Endometrial microvascular endothelial cells (primary cell): ENCODE data around the gene RET. TPM values are rescaled to one million over a fixed set of nuclear protein-coding genes. Genes with fewer than 3 reads are reported as not detected.

Source experiments
- in situ Hi-C: cut with HindIII; loops from 2 replicates; pipeline ENCODE4 v1.10.0; 2017; ENCODE audit warnings: low sequenced_read_pairs, low pct_unique_long_range_greater_than_20kb; ENCODE audit errors: inconsistent ontology term
- total RNA-seq: library from RNA; depleted of rRNA; stranded (reverse); fragments of >200 nt; gene quantifications from one replicate; pipeline ENCODE4 v1.2.3, GENCODE V29; 2015; ENCODE audit errors: inconsistent ontology term

Gene RET
- total RNA-seq, 1 donor from 2014 or later, result not detected

- in situ Hi-C loops, result no loop called here
Observed at GRCh38 chr10:43125274-43125845, 48.5 kb downstream of the RET start.

- in situ Hi-C loops, result no loop called here
Observed at GRCh38 chr10:43125881-43126731, 49.2 kb downstream of the RET start.

- in situ Hi-C loops, result no loop called here
Observed at GRCh38 chr10:43126759-43127424, 50.0 kb downstream of the RET start.

GRCh38 chr10:43127442-43127841, 50.6 kb downstream of the RET start:
- in situ Hi-C loops, result no loop called here

- in situ Hi-C loops, result no loop called here
Observed at GRCh38 chr10:43128331-43128730, 51.5 kb downstream of the RET start.

- in situ Hi-C loops, result no loop called here
Observed at GRCh38 chr10:43128958-43129706, 52.3 kb downstream of the RET start.

GRCh38 chr10:43130770-43131171, 53.9 kb downstream of the RET start:
- in situ Hi-C loops, result no loop called here

- in situ Hi-C loops, result no loop called here
Observed at GRCh38 chr10:43131256-43131655, 54.4 kb downstream of the RET start.

- in situ Hi-C loops, result no loop called here
Observed at GRCh38 chr10:43131906-43132305, 55.0 kb downstream of the RET start.

- in situ Hi-C loops, result no loop called here
Observed at GRCh38 chr10:43132867-43133787, 56.3 kb downstream of the RET start.

GRCh38 chr10:43134126-43134905, 57.4 kb downstream of the RET start:
- in situ Hi-C loops, result no loop called here

GRCh38 chr10:43135064-43135463, 58.2 kb downstream of the RET start:
- in situ Hi-C loops, result no loop called here

- in situ Hi-C loops, result no loop called here
Observed at GRCh38 chr10:43135656-43136055, 58.8 kb downstream of the RET start.

GRCh38 chr10:43136432-43136831, 59.6 kb downstream of the RET start:
- in situ Hi-C loops, result no loop called here

GRCh38 chr10:43136995-43137716, 60.3 kb downstream of the RET start:
- in situ Hi-C loops, result no loop called here

GRCh38 chr10:43137717-43138020, 60.8 kb downstream of the RET start:
- in situ Hi-C loops, result no loop called here

GRCh38 chr10:43138021-43138756, 61.3 kb downstream of the RET start, which contains the start of gene CSGALNACT2:
Gene CSGALNACT2, plus strand, starts transcription at chr10:43138445. Its CDS starts 16,705 bp downstream, at chr10:43155150.
- in situ Hi-C loops, result no loop called here
